Measurements from ENCODE around the gene TTBK1. TPM values are rescaled to one million over a fixed set of nuclear protein-coding genes. Genes with fewer than 3 reads are reported as not detected.

The TTBK1 gene
- total RNA-seq, 1 donor from 2014 or later, result under 0.01 TPM

GRCh38 chr6:43250992-43251373 lies 7.7 kb downstream of the TTBK1 start:
- no peak overlapping the region for H3K4me3 ChIP-seq (ENCODE audit: low read depth, low read length)
- no peak for DNase-seq (ENCODE audit: low read depth)
- no peak for TF ChIP-seq CTCF (conservative IDR thresholded peaks at IDR 0.05; ENCODE audit: low read depth, low read length)

- no peak for TF ChIP-seq CTCF (conservative IDR thresholded peaks at IDR 0.05; ENCODE audit: low read depth, low read length)
These were observed 10.1 kb downstream of the TTBK1 start for GRCh38 chr6:43253401-43253800.

GRCh38 chr6:43254138-43254817 lies 11.0 kb downstream of the TTBK1 start:
- no peak for TF ChIP-seq CTCF (conservative IDR thresholded peaks at IDR 0.05; ENCODE audit: low read depth, low read length)
- no peak overlapping the region for H3K4me3 ChIP-seq (ENCODE audit: low read depth, low read length)
- DNase-seq (ENCODE audit: low read depth), result no peak

More at GRCh38 chr6:43253401-43253800, 10.1 kb downstream of the TTBK1 start:
- H3K4me3 ChIP-seq (ENCODE audit: low read depth, low read length), result no peak overlapping the region
- no peak for DNase-seq (ENCODE audit: low read depth)

- no peak overlapping the region for H3K4me3 ChIP-seq (ENCODE audit: low read depth, low read length)
- DNase-seq (ENCODE audit: low read depth), result no peak
- TF ChIP-seq CTCF (conservative IDR thresholded peaks at IDR 0.05; ENCODE audit: low read depth, low read length), result no peak
These were observed 11.6 kb downstream of the TTBK1 start for GRCh38 chr6:43254846-43255245.

- DNase-seq (ENCODE audit: low read depth), result no peak
- no peak overlapping the region for H3K4me3 ChIP-seq (ENCODE audit: low read depth, low read length)
- no peak for TF ChIP-seq CTCF (conservative IDR thresholded peaks at IDR 0.05; ENCODE audit: low read depth, low read length)
These were observed 12.2 kb downstream of the TTBK1 start for GRCh38 chr6:43255408-43256054.

GRCh38 chr6:43256670-43257366 lies 13.5 kb downstream of the TTBK1 start:
- no peak for TF ChIP-seq CTCF (conservative IDR thresholded peaks at IDR 0.05; ENCODE audit: low read depth, low read length)
- no peak overlapping the region for H3K4me3 ChIP-seq (ENCODE audit: low read depth, low read length)
- no peak for DNase-seq (ENCODE audit: low read depth)

Measured in epithelial cell of proximal tubule (primary cell).